ENCODE data around the gene AUTS2. TPM values are rescaled to one million over a fixed set of nuclear protein-coding genes. Genes with fewer than 3 reads are reported as not detected.

Gene AUTS2
- total and polyA plus RNA-seq, 2 of the 8 experiments (the other 6 are each of a cell fraction or from before 2014, with no cell fraction given) = 25.9 to 101 TPM

DNA sequence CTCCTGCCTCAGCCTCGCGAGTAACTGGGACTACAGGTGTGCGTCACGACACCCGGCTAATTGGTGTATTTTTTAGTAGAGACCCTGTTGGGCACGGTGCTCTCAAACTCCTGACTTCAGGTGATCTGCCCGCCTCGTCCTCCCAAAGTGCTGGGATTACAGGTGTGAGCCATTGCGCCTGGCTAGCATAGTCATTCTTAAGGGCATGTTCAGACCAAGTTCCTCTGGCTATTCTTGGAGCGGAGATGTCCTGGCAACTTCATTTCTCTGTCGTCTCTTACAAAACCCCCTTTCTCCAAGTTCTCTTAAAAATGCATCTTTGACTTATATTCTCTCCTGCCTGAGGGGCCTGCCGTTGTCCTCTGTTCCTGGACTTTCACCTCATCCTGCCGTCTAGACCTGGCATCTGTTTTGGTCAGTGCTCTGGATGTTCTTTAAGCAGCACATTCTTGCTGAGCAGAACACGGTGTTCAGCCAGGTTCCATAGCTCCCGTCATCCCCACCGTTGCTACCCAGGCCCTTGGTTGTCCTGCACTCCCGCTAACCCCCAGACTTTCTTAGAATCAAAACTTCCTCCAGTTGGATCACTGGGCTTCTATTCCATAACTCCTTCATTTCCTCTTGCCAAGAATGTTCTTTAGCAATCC is 1023.8 kb downstream of the AUTS2 start:
- H2BK15ac ChIP-seq (ENCODE audit: low read length) = 0 out of 2 replicates have a peak overlapping the region, but pooled peaks have one; percentile 49
- H3K4me2 ChIP-seq (ENCODE audit: insufficient read depth in 1 of 2, low read depth in 2 of 2, low read length in 2 of 2) = no peak overlapping the region
- H2BK20ac ChIP-seq (ENCODE audit: low read length) = no peak overlapping the region
- H3K23me2 ChIP-seq (ENCODE audit: low read depth, low read length) = no peaks in the 10 kb centered on the region
- ChIA-PET POLR2A (ENCODE audit: partially characterized antibody) (no interaction called here), CTCF (ENCODE audit: partially characterized antibody) (interaction anchor here (0.8 to 1.4 kb wide), 2 partner anchors 25 to 82 kb away, joined by 3 read pairs; no protein-coding TSS in a partner anchor)
- H3K9me3 ChIP-seq (ENCODE audit: insufficient read depth in 2 of 2, low read depth in 1 of 2, low read length in 1 of 2) = no peaks in the 10 kb centered on the region
- H3K36me3 ChIP-seq (ENCODE audit: control insufficient read depth in 2 of 4, insufficient read depth in 4 of 4, low read length in 3 of 4) = no peaks in the 10 kb centered on the region
- FAIRE-seq = no peak
- H2BK120ac ChIP-seq (replicated peaks; ENCODE audit: low read depth, low read length) = no peak overlapping the region
- no peak overlapping the region; the same call in 1 of the 2 replicates for H4K8ac ChIP-seq (ENCODE audit: extremely low read depth, insufficient read depth, low read length)
- H3K18ac ChIP-seq (ENCODE audit: extremely low read depth, low read length) = no peak overlapping the region
- H3K9ac ChIP-seq (replicated peaks in 1 of 4; ENCODE audit: extremely low read depth in 1 of 4, low read depth in 3 of 4, low read length in 3 of 4) = no peak overlapping the region
- H3K79me2 ChIP-seq (ENCODE audit: control insufficient read depth in 1 of 2, insufficient read depth in 2 of 2, low read length in 2 of 2) = no peaks in the 10 kb centered on the region
- H3K23ac ChIP-seq (ENCODE audit: insufficient read length) = no peak overlapping the region
- H2BK12ac ChIP-seq (ENCODE audit: low read depth, low read length) = no peak overlapping the region
- H4K5ac ChIP-seq (ENCODE audit: insufficient read length, low read depth, low read length) = no peak overlapping the region
- H3K4me1 ChIP-seq (replicated peaks in 1 of 4; ENCODE audit: control insufficient read depth in 3 of 4, insufficient read depth in 4 of 4, low read length in 3 of 4) = peaks cover 5 to 20% (median 11%) of the 10 kb centered on the region in 4 experiments
- H2BK5ac ChIP-seq (ENCODE audit: low read depth, low read length) = no peak overlapping the region
- no peak overlapping the region for H3K4me3 ChIP-seq (ENCODE audit: extremely low read depth in 1 of 4, insufficient read depth in 2 of 4, low read depth in 3 of 4, low read length in 4 of 4)
- no peak overlapping the region for H2AK5ac ChIP-seq (ENCODE audit: low read depth, low read length)
- H3K79me1 ChIP-seq (ENCODE audit: low read depth, low read length) = no peaks in the 10 kb centered on the region
- no peak overlapping the region for H3K4ac ChIP-seq (replicated peaks; ENCODE audit: insufficient read length, low read depth, low read length)
- peaks cover 0 to under 1% (median 0%) of the 10 kb centered on the region in 4 experiments; a peak in 2 of 7 replicates for H3K27me3 ChIP-seq (replicated peaks in 1 of 4; ENCODE audit: control insufficient read depth in 3 of 4, extremely low read depth in 1 of 4, insufficient read depth in 3 of 4, low read length in 3 of 4)
- no peak overlapping the region for H3K27ac ChIP-seq (ENCODE audit: low read depth, low read length)
- no peak overlapping the region for H2AFZ ChIP-seq (ENCODE audit: low read length)
- H4K91ac ChIP-seq (replicated peaks; ENCODE audit: insufficient read length, low read length) = no peak overlapping the region
- H4K20me1 ChIP-seq (replicated peaks in 1 of 2; ENCODE audit: control insufficient read depth in 1 of 2, insufficient read depth in 2 of 2, low read length in 2 of 2) = no peaks in the 10 kb centered on the region
- H3K56ac ChIP-seq (replicated peaks; ENCODE audit: insufficient read length, low read depth, low read length) = no peak overlapping the region
- no peak for DNase-seq (ENCODE audit: low read depth in 1 of 2, low spot score in 2 of 2)
- no peak overlapping the region for H3K14ac ChIP-seq (ENCODE audit: insufficient read length)
- WGBS, 2 experiments (ENCODE audit: extremely low coverage in 1 of 2, insufficient coverage in 1 of 2, insufficient read length in 1 of 2, insufficient replicate concordance in 2 of 2, low coverage in 1 of 2, low lambda C conversion rate in 2 of 2, missing lambda C conversion rate in 1 of 2) = 85% methylated on average over 17 of the region's 17 CpGs; no CpG with 5 or more reads in 1 of the 2 experiments
- TF ChIP-seq SP2 (IDR thresholded peaks at IDR 0.05; ENCODE audit: low read length) (no peak), RNF2 (IDR thresholded peaks at IDR 0.05; ENCODE audit: borderline replicate concordance, low read depth, low read length, missing control alignments, poor library complexity, severe bottlenecking) (no peak), RFX5 (IDR thresholded peaks at IDR 0.05; ENCODE audit: borderline replicate concordance, low read depth, low read length) (no peak), KDM4A (IDR thresholded peaks at IDR 0.05; ENCODE audit: low read depth, low read length, severe bottlenecking) (no peak), BRCA1 (IDR thresholded peaks at IDR 0.05; ENCODE audit: low read depth, low read length) (no peak), TAF1 (IDR thresholded peaks at IDR 0.05; ENCODE audit: low read depth, low read length) (no peak), YY1 (IDR thresholded peaks at IDR 0.05; ENCODE audit: low read depth, low read length) (no peak), SIX5 (IDR thresholded peaks at IDR 0.05; ENCODE audit: low read depth, low read length) (no peak), SP4 (IDR thresholded peaks at IDR 0.05; ENCODE audit: low read length) (no peak), CBX5 (IDR thresholded peaks at IDR 0.05; ENCODE audit: low read depth, low read length) (no peak), NRF1 (IDR thresholded peaks at IDR 0.05; ENCODE audit: low read depth, low read length) (no peak), CTBP2 (IDR thresholded peaks at IDR 0.05; ENCODE audit: borderline replicate concordance, insufficient read depth, insufficient read length, low read length) (no peak)
- TF ChIP-seq, protein P1, sequence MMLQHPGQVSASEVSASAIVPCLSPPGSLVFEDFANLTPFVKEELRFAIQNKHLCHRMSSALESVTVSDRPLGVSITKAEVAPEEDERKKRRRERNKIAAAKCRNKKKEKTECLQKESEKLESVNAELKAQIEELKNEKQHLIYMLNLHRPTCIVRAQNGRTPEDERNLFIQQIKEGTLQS (IDR thresholded peaks at IDR 0.05; ENCODE audit: insufficient read depth, low read depth, low read length) = no peak
